DMS 273 (cell line): ENCODE data around the gene PREX1.

Source experiments
- DNase-seq: peaks from one replicate; lab custom pipeline; 2025; ENCODE audit not compliant: unreplicated experiment; lab: John Stamatoyannopoulos, UW

Gene PREX1

DNA sequence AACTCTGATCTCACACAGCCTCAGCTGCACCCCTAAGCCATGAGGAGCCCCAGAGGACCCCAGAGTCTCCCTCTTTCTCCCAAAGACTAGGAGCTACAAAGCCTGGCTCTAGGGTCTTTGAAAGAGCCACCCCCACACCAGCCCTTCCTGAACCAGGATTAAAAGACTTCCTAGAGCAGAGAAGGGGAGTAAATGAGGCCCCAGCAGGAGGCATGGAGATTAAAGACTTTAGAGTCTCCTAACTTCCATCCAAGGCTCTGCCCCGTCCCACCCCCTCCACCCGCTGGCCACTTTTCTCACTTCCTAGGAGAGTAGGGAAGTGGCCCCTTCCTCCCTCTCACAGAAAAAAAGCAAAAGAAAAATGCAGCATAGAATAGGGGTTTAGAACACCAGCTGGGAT is 1.7 kb downstream of the PREX1 start:
- DNase-seq: peak; percentile 56

DNA sequence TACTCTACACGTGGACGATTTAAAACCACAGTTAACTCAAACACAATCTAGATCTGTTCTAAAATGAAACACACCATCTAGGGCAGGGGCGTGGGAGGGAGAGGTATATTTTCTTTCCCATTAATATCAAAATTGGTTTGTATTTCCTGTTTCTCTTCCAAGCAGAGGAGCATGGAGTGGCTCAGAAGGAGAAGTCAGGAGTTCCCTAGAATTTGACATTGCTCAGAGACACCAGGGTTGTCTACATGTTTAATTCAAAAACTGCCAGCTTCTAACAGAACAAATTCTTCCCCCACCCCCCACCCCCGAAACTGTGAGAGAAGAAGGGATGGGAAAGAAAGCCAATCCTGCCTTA is 2.3 kb downstream of the PREX1 start:
- DNase-seq: no peak

DNA sequence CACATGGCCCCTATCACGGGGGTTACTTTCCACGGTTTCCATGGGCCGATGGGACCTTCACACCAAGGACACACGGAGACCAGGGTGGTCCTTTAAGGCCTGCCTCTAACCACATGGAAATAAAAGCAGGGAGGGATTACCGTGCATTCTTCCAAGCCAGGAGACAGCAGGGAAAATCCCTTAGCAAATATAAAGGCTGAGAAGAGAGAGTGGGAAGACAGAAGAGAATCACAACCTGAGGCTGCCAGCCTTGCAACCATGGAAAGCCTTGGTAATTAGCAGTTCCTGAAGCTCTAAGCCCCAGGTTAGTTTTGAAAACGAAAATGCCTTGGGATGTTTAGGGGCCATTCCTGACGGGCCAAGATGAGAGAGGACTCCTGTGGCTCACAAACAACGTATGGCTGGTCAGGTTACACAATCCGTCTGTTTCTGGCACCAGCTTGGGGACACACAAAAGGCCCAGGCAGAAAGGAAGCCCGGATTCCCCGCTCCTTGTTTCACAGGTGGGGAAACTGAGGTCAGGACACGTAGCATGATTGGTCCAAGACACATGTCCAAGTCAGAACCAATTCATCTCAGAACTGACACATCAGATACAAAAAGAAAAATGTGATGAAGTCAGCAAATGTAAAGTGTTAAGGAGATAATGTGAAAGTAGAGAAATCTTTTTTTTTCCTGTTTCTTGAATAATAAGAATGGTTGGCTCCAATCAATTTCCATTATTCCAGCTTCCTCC is 2.8 kb downstream of the PREX1 start:
- DNase-seq: peak; percentile 70

DNA sequence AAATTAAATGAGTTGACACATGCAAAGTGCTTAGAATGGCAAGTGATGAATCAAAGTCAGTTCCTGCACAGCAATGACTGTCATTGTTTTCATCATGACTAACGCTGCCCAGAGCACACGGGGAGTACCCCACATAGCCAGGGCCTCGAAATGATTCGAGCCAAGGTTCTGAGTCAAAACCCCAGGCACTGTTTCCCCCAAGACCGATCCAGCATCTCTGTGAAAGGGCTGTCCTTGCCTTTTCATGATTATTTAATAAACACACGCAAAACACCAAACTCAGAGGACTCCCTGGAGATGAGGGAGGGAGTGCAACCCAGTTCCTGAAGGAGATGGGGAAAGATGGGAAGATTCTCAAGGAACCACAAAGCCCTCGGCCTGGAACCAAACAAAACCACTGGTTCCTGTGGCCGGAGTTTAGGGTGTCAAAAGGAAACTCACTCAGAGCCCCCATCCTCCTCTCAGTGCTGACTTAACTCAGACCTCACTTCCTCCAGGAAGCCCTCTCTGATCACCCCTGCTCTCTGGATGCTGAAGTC is 3.8 kb downstream of the PREX1 start:
- no peak for DNase-seq

DNA sequence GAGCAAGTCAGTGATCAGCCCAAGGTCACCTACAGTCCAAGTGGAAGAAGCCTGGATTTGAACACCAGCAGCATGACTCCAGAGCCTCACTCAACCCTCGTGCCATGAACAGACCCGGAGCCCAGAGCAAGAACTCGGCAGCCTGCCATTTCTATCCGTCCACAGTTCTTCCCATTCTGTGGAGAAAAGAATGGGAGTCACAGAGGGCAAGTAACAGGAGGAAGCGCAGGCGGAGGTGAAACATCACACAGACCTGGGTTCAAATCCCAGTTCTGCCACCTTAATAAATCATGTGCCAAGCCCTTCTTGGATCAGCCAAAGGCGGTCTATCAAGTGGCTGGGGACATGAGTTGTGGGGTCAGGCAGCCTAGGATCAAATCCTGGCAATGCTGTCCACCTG is 4.3 kb downstream of the PREX1 start:
- DNase-seq: no peak

DNA sequence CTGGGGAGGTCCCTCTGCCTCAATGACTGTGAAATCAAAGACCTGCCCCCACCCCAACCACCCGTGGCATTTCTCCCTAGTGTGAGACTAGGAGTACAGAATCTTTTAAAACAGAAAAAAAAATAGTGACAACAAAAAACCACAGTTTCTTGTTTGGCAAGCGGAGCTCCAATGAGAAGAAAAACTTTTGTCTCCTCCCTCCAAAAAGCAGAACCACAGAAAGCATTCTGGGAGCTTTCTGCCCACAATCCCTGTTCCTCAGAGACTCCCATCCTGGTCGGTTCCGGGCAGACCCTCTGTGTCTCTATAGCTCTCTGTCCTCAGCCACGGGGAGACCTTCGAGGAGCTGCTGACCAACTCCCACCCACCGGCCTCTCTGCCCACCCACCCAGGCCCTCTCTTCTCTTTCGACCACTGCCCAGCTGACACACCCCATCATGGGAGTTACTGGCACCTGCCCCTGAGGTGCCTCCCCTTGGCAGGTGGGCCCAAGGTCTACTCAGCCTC is 4.9 kb downstream of the PREX1 start:
- DNase-seq: no peak

DNA sequence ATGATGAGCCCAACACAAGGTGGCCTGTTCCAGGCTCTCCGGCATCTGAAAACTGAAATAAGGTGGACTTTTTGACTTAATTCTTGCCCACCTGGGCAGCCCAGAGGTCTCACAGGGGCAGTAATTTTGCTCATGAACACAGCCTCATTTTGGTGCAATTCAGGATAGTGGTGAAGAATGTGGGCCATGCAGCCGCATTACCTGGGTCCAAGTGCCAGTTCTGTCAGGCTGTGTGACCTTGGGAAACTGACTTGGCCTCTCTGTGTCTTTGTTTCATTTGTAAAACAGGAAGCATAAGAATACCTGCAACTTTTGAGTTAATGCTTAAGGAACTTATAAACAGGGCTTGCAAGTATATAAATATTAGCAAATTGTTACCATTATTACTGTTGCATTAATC is 5.6 kb downstream of the PREX1 start:
- DNase-seq: no peak

DNA sequence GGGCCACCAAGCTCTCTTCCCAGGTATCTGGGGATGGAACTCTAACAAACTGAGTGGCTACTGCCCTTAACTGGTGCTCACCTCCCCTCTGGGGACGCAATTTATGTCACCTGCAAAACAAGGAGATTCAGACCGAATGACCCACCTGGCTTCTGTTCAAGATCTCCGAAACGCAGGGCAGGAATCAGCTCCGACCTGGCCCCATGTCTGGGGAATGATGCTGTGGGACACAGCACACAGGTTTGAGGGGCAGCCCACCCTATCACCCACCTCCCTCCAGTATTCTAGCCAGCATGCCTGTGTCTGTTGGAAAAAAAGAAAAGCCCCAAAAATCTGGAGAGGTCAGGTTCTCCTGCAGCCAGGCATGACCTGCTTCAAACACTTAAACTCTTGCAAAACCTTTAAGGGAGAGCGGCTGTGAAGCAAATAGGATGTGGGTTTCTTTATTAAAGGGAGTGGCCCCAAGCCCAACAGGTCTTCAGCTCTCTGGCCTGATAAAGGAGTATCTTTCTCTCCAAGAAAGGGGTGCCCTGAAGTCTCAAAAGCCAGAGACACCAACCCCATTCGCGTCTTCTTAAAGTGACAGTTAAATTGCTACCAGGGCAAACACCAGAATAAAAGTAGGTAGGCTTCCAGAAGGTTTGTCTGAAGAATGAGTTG is 6.4 kb downstream of the PREX1 start:
- DNase-seq: no peak

DNA sequence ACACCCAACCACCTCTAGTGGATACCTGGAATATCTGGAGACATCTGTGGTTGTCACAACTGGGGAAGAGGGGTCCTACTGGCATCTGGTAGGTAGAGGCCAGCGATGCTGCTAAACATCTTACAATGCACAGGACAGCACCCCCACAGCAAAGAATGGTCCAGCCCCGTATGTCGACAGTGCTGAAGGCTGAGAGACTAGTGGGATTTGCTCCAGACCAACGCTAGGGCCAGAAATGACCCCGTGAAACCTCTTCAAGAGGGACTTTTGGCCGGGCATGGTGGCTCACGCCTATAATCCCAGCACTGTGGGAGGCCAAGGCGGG is 7.2 kb downstream of the PREX1 start:
- no peak for DNase-seq

DNA sequence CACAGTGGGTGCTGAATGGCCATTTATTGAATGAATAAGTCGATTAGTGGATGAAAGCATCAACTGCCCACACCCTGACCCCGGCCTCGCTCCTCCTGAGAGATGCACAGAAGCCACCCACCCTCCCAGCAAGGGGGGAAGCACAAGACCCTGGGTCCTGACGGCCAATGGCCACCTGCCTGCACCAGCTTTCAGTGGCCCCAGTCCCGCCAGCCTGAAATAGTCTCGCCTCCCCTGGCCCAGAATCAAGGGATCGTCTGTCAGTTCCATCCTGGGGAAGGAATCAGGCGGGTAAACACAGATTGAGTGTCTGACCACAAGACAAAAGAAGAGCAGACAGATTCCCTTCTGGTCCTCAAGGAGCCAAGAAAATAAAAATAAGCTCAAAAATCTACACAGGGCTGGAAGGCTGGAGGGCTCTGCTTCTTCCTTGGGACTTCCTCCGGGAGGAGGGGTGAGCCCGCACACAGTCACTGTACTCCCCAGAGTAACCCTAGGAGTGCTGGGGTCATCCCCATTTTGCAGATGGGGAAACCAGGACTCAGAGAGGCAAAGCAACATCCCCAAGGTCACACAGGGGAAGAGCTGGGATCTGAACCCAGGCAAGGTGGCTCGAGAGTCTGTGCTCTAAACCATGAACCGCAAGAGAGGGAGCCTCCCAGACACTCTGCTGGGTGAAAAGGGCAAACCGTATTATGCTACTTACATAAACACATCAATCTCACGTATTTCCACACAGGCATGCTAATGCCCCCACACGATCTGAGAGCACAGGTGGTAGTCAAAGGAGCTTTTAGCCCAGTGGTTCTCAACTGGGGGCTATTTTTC is 7.8 kb downstream of the PREX1 start:
- peak; percentile 43 for DNase-seq

DNA sequence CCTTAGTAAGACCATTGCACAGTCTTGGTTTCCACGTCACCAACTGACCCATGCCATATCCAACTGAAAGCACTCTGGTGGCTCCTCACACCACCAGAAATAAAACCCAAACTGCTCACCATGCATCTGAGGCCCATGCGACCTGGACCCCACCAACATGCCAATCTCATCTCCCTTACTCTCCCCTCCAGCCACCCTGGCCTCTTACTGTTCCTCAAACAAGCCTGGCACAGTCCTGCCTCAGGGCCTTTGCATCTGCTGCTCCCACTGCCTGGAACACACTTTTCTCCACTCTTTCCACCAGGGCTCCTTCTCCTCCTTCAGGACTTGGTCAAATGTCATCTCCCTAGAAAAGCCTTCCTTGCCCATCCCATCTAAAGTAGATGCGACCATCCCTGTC is 8.7 kb downstream of the PREX1 start:
- no peak for DNase-seq

DNA sequence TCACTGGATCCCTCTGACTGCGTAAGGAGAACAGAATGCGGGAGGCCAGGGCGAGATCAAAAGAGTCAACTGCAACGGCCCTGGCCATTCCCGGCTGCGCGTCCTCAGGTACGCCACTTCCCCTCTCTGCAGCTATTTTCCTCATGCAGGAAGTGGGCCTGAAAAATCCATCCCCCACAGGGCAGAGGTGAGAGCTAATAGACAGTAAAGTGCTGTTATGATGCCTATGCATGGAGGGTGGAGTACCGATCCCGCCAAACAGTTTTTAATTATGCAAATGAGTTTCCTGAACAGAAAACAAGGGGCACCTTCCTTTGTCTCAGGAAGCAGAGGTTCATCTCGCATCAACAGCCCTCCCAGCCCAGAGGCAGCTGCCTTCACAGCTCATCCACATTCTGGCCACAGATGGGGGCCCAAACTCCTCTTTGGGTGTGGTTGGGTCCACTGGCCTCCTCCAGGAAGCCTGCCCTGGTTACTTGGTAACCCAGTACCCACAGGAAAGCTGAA is 9.3 kb downstream of the PREX1 start:
- no peak for DNase-seq

DNA sequence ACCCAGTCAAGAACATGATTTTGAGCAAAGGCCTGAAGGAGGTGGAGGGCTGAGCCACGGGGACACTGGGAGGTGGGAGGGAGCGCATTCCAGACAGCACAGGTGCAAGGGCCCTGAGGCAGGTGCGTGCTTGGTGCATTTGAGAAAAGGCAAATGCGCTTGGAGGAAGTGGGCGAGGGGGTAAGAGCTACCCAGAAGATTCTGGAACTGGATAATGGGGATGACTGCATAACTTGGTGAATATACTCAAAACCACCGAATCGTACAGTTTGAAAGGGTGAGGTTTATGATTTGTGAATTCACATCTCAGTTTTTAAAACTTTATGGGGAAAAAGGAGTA is 9.8 kb downstream of the PREX1 start:
- no peak for DNase-seq

DNA sequence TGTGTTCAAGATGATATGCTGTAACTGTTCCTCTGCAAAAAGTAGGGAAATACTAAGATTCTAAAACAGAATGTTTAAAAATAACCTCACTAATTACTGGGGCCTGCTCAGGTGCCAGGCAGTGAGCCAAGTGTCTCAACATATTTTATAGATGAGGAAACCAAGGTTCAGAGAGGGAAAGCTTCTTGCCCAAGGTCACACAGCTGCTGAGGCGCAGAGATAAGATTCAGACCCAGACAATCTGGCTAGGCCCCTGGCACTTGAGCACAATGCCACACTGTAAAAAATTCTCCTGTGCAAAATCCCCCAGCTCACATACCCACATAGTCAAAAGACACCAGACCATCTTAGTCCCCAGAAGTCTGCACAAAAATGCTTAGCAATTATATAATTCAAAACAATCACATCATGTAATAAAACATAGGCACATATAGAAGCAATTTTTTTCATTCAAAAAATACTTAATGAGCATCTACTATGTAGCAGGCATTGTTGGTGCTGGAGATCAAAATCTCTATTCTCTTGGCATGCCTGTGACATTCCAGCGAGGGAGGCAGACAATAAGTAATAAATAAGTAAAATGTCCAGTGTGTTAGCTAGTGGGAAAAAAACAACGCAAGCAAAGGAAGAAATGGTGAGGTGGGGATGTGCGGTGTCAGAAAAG is 10.3 kb downstream of the PREX1 start:
- DNase-seq: no peak

DNA sequence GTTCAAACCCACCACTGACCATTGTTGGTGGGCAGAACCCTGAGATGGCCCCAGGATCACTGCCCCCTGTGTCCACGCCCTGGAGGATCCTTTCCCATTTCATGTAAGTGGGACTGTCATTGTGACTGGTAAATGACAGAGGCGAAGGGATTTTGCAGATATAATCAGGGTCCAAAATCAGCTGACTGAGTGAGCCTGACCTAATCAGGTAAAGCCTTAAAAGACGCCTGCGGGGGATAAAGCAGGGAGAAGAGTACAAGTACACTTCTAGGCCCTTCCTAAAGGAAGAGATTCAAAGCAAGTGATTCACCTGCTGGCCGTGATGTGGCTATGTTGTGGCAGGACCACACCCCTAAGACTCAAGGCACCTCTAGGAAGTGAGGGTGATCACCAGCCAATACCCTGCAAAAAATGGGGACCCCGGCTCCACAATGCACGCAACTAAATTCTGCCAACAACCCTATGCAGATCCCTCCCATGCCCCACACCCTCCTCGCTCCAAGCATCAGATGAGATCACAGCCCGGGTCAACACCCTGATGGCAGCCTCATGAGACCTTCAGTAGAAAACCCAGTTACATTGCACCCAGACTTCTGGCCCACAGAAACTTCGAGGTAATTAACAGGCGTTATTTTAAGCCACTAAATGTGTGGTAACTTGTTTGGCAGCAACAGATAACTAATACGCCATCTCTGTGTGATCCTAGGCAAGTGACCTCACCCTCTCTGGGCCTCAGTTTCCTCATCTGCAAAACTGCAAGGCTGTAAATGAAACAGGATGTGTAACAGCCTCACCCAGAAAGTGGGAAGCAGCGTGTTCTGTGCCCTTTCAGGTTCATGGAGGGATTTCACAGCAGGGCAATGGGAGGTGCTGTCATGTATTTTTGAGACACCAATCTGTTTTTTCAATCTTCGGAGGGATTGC is 11.3 kb downstream of the PREX1 start:
- no peak for DNase-seq

DNA sequence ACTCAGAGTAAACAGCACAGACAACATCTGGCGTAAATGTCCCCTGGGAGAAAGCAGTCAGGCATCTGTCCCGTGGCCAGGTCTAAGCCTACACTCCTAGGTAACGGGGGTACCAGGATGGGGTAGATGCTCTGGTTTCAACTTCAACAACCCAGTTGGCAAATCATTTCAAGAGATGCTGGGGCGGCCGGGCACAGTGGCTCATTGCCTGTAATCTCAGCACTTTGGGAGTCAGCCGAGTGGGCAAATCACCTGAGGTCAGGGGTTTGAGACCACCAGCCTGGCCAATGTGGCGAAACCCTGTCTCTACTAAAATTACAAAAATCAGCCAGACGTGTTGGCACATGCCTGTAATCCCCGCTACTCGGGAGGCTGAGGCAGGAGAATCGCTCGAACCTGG is 12.3 kb downstream of the PREX1 start:
- DNase-seq: peak; percentile 46

DNA sequence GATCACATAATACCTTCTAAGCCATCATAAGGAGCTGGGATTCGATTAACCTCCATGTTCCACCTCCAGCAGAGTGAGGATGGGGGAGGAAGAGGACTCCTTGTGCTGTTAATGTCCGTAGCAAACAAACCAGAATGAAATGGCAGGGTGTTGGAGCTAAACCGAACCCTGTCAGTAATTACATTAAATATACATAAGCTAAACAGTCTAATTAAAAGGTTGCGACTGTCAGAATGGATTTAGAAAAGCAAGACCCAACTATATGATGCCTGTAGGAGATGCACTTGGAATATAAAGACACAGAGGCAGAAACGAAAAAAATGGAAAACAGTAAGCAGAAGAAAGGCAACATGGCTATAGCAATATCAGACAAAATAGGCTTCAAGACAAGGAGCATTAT is 13.2 kb downstream of the PREX1 start:
- no peak for DNase-seq

DNA sequence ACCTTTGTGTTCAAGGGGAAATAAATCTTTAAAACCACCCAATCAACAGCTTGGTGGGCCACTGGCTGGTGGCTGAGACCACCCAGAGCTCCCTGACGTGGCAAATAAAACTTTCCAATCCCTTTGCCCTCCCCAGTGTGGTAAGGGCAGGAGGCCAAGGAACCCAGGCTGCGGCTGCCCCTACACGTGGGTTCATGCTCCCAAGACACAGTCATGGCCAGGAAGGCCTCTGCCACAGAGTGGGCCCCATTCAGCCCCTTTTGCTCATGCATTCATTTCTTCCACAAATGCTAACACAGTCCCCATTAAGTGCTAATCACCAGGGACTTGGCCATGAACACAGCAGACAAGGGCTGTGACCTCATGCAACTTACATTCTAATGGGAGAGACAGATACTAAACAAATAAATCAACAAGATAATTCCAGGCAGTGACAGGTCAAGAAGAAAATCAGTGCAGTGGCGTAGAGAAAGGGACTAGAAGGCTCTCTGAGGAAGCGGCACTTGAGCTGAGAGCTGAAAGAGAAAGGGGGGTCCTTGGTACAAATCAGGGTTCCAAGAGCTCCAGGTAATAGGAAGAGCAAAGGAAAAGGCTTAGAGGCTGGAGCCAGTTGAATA is 13.8 kb downstream of the PREX1 start:
- no peak for DNase-seq

DNA sequence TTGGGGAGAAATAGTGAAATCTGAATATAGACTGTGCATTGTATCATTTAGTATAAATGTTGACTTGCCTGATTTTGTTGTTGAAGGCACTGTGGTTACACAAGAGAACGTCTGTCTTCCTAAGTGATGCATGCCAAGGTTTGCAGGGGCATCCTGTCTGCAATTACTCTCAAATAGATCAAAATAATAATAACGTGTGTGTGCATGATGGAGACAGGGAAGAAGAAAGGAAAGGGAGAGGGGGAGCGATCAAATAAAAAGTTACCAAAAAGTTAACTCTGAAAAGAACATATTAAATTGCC is 14.4 kb downstream of the PREX1 start:
- no peak for DNase-seq
